Stimulated activated CD4-positive, alpha-beta T cell treated with anti-CD3 and anti-CD28 coated beads, TNF-alpha, amount 100 ng/mL, for 1 hour (primary cell): Measurements from ENCODE around the gene RNF220.
"Not testable (repeated sequence)": the region's sequence is repeated elsewhere in the genome, so short reads cannot be mapped to it uniquely, and the experiment has no call there.

ENCODE experiments used
- DNase-seq, 3 donors: peaks; one replicate each; pipeline ENCODE4 v3.0.0-alpha.2; 2020; ENCODE audit warnings: low read depth in 3 of 3, low spot score in 1 of 3

The RNF220 gene

GRCh38 chr1:44485934-44486460 lies 80.9 kb downstream of the RNF220 start:
- DNase-seq = no peak

DNA sequence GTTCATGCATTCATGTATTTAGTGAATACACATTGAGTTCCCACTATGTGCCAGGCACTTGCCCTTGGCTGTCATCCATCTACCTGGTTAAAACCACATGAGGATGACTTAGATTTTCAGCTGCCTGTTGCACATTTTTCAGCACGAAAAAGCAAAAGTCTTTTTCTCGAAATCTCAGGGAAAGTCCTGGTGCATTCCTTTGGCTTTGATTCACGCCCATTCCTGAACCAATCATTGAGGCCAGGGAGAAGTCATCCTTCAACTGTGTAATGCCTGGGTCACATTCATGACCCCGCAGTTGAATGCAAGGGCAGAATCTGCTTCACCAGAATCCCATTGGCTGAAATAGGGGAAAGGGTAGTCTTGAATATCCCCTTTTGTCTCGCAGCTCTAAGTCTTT lies 84.4 kb downstream of the RNF220 start:
- DNase-seq = no peak

- DNase-seq = no peak
Observed at GRCh38 chr1:44496541-44497171, 91.6 kb downstream of the RNF220 start.

GRCh38 chr1:44497422-44498170 lies 92.5 kb downstream of the RNF220 start:
- no peak for DNase-seq

DNA sequence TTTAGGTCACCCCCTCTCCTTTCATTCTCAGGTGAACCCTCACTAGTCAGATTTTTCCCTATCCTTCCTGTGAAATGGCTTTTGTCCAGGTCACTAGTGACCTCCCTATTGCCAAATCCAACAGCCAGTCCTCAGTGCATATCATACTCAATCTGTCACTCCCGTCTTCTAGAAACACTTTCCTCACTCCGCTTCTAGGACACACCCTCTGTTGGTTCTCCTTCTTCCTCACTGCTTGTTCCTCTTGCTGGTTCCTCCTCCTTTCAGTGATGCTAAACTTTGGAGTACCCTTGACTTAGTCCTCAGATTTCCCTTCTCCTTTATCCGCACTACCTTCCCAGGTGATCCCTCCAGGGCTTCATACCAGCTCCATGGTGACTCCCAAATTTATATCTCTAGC lies 94.3 kb downstream of the RNF220 start:
- DNase-seq = no peak

DNA sequence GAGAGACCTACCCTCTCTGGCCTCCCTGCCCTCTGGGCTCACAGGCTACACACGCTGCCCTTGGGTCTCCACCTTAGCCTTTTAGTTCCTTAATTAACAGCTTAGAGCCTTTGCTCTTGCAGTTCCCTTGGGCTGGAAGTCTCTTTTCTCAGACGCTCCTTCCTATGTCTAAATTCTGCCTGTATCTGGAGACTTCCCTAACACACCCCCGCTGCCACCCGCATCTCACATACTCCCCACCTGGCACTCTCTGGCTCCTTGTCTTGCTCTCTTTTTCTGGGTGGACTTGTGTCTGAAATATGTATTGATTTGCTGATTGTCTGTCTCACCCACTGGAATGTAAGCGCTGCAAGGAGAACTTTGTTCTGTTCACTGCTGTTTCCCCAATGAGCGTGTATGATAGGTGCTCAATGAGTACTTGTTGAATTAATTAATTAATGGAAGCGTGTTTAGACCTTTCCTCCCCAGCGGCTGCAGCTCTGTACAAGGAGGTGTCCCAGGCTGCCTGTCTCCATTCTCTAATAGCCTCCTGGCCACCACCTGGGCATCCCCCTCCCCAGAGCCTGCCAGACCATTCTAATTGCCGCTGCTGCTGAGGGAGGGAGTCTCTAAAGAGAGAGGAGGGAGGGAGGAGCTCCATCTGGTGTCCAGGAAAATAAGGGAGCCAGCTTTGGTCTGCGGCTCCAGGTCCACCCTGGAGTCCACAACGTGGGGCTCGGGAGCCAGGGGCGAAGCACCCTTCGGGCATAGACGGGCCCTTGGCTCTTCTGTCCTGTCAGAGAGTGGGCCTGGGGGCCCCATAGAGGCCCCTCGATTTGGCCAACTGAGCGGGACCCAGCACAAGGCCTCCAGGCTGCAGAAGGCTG lies 95.4 kb downstream of the RNF220 start:
- no peak for DNase-seq

GRCh38 chr1:44501047-44501890 lies 96.2 kb downstream of the RNF220 start:
- no peak for DNase-seq

DNA sequence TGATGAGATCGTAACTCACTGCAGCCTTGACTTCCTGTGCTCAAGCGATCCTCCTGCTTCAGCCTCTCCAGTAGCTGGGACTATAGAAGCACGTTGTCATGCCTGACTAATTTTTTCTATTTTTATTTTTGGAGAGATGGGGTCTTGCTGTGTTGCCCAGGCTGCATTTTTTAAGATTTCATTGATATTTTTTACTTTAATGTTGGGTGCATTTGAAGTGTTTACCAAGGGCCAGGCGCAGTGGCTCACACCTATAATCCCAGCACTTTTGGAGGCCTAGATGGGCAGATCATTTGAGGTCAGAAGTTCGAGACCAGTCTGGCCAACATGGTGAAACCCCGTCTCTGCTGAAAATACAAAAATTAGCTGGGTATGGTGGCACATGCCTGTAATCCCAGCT lies 97.8 kb downstream of the RNF220 start:
- DNase-seq = not testable (repeated sequence)

GRCh38 chr1:44503625-44504024 lies 98.6 kb downstream of the RNF220 start:
- DNase-seq = no peak

DNA sequence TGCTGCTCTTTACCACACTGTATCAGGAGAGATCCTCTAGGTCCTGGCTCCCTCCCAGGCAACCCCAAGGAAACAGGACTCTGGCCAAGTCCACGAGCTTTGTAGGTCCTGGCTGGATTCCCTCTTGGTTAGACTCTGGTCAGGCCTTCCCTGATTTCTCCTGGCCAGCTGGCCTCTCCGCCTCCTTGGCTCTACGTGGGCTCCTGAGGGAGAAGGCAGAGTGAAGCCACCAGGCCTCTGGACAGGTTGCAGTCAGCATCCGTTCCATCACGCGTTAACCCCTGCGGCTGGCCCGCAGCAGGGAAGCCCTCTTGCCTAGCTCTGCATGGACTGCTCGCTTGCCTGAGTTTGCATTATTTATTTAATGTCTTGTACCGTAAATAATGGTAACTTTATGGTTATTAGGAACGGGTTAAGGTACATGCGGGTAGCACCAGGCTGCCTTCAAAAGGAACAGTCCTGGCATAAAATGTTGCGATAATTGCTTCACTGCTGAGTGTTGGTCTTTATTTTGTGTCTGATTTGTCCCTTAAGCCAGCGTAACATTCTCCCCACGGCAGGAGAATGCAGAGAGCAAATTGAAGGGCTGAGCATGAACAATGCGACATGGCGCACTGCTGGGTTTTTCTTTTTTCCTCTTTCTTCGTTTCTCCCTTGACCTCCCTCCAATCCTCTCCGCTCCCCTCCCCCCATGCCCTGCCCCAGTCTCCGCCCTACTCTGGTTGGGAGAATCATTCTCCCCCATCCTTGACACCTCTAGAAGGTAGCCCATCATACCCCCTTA lies 100.3 kb downstream of the RNF220 start:
- no peak for DNase-seq

GRCh38 chr1:44507490-44508396 lies 102.7 kb downstream of the RNF220 start:
- no peak for DNase-seq

GRCh38 chr1:44508397-44508745 lies 103.3 kb downstream of the RNF220 start:
- no peak for DNase-seq

DNA sequence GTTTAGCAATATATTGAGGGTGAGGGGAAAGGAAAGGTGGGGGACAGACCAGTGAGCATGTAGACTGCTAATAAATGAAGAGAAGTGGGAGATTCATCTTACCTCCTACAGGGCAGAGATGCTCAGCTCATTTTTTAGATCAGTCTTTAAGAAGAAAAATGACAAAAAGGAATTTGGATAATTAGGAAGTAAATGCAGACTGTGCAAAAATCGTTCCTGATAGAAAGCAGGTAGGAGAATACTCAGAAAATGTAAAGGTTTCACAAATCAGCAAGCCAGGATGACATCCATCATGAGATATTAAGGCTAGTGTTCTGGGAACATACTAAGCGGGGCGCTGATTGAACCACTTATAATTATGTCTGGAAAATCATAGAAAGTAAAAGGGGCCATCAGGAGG lies 106.3 kb downstream of the RNF220 start:
- no peak for DNase-seq

GRCh38 chr1:44511769-44512168 lies 106.7 kb downstream of the RNF220 start:
- DNase-seq = no peak

DNA sequence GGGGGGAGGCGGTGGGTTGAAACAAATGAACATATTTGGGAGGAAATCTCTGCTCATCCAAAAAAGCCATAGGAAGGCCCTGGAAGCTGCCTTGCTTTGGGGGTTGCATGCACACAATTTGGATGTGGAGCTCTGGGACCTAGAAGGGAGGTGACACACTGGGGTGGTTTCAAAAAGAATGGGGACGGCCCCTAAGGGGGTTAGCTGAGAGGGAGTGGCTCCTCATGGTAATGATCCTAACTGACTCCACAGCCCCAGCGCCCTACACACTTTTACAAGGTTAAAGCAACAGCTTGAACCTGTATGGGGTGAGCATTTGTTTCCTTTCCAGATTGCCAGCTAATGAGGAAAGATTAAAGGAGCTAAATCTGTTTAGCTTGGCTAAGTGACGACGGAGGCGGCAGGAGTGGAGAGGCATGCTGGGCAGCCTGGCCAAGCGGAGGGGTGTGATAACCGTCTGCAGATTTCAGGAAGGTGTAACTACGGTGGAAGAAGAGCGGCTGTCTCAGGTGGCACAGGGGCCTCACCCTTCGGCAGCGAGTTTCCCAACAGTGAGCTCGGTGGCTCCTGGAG lies 107.3 kb downstream of the RNF220 start:
- DNase-seq = no peak

DNA sequence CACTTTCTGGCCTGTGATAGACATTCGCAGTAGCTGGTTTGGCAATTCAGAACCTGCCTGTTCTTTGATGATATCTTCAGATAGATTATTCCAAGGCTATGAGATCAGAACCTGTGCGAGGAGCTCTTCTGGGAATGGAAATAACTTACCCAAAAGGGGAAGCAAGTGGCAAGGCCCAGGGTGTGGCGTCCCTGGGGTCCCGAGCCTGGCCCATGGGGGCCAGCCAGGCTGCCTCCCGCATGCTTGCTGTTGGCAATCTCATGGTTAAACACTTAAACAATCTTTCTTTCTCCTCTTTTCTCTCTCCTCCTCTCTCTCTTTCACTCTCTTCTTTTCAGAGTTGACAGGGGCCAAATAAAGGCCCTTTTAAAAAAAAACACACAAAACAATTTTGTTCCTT lies 108.1 kb downstream of the RNF220 start:
- no peak for DNase-seq

- DNase-seq = no peak
Observed at GRCh38 chr1:44514673-44515072, 109.6 kb downstream of the RNF220 start.

GRCh38 chr1:44515416-44515815 lies 110.4 kb downstream of the RNF220 start:
- no peak for DNase-seq
